Daoy (cell line): Measurements from ENCODE around the gene KCNB1. TPM values are rescaled to one million over a fixed set of nuclear protein-coding genes. Genes with fewer than 3 reads are reported as not detected.

Experiments
- DNase-seq: peaks from one replicate; pipeline ENCODE4 v3.0.0-alpha.2; 2015; ENCODE audit warnings: low read depth
- total RNA-seq: library from RNA; depleted of rRNA; stranded (reverse); fragments of >200 nt; shearing (Covaris generic); gene quantifications from 2 replicates; pipeline ENCODE4 v1.2.3, GENCODE V29; 2014

The KCNB1 gene
- total RNA-seq, 1 experiment from 2014 or later: under 0.01 TPM

- DNase-seq: no peak
These were observed 90.8 kb downstream of the KCNB1 start for GRCh38 chr20:49391404-49392245.

- DNase-seq: no peak
These were observed 92.6 kb downstream of the KCNB1 start for GRCh38 chr20:49389854-49390253.

- DNase-seq: no peak
These were observed 93.7 kb downstream of the KCNB1 start for GRCh38 chr20:49388744-49389143.

- no peak for DNase-seq
These were observed 94.9 kb downstream of the KCNB1 start for GRCh38 chr20:49387581-49387939.

GRCh38 chr20:49386848-49387580, 95.5 kb downstream of the KCNB1 start:
- no peak for DNase-seq

GRCh38 chr20:49385465-49385864, 97.0 kb downstream of the KCNB1 start:
- DNase-seq: peak; percentile 20

GRCh38 chr20:49384437-49385434, 97.7 kb downstream of the KCNB1 start:
- peak; percentile 63 for DNase-seq

- peak; percentile 69 for DNase-seq
These were observed 100.6 kb downstream of the KCNB1 start for GRCh38 chr20:49381558-49382493.

GRCh38 chr20:49380337-49380780, 102.1 kb downstream of the KCNB1 start:
- no peak for DNase-seq

- no peak for DNase-seq
These were observed 103.1 kb downstream of the KCNB1 start for GRCh38 chr20:49379338-49379737.

GRCh38 chr20:49377326-49377725, 105.1 kb downstream of the KCNB1 start:
- no peak for DNase-seq

- DNase-seq: no peak
These were observed 107.3 kb downstream of the KCNB1 start for GRCh38 chr20:49375170-49375569.

GRCh38 chr20:49372095-49372734, 110.3 kb downstream of the KCNB1 start:
- DNase-seq: no peak

- no peak for DNase-seq
These were observed 113.9 kb downstream of the KCNB1 start for GRCh38 chr20:49368596-49368995.

- no peak for DNase-seq
These were observed 115.4 kb downstream of the KCNB1 start for GRCh38 chr20:49367113-49367512.

- no peak for DNase-seq
These were observed 115.8 kb downstream of the KCNB1 start for GRCh38 chr20:49366687-49367086.

- DNase-seq: no peak
These were observed 120.4 kb downstream of the KCNB1 start for GRCh38 chr20:49361862-49362660.

GRCh38 chr20:49360242-49360968, 122.1 kb downstream of the KCNB1 start:
- no peak for DNase-seq

- DNase-seq: no peak
These were observed 125.8 kb downstream of the KCNB1 start for GRCh38 chr20:49356676-49357075.
